ENCODE data around the gene RABGAP1L.
"Not testable (repeated sequence)": the region's sequence is repeated elsewhere in the genome, so short reads cannot be mapped to it uniquely, and the experiment has no call there.

Gene RABGAP1L

DNA sequence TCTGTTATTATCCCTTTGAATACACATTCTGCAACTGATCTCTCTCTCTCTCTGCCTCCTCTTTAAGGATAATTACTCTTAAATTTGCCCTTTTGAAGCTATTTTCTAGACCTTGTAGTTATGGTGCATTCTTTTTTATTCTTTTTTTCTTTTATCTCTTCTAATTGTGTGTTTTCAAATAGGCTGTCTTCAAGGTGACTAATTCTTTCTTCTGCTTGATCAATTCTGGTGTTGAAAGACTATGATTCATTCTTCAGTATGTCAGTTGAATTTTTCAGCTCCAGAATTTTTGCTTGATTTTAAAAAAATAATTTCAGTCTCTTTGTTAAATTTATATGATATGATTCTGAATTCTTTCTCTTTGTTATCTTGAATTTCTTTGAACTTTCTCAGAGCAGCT is 192.8 kb downstream of the RABGAP1L start:
- intact Hi-C loops (cut with DNase I): no loop called here
- DNase-seq: no peak

DNA sequence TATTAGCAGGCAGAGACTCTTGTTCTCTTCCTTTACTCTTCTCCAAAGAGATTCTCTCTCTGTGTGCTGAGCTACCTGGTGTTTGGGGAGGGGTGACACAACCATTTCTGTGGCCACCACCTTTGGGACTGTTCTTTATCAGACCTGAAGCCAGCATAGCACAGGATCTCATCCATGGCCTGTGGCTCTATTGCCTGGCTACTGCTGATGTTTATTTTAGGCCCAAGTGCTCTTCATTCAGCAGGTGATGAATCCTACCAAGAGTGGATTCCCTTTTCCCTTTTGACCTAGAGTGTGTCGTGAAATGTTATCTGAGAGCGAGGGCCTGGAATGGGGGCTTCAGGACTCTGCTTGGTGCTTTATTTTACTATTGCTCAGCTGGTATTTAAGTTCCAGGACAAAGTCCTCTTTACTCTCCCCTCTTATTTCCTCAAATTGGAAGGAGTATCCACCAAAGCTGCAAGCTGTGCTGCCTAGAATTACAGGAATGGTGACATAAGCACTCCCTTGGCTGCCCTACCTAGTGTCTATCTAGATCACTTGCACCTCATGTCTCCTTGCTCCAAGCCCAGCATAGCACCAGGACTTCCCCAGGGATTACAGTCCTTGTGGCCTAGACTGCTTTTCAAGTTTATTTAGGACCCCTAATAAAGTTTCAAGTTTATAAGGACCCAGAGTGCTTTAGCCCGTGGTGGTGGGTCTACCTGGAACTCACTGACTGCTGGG is 193.7 kb downstream of the RABGAP1L start:
- no peak for DNase-seq
- intact Hi-C loops (cut with DNase I): no loop called here

DNA sequence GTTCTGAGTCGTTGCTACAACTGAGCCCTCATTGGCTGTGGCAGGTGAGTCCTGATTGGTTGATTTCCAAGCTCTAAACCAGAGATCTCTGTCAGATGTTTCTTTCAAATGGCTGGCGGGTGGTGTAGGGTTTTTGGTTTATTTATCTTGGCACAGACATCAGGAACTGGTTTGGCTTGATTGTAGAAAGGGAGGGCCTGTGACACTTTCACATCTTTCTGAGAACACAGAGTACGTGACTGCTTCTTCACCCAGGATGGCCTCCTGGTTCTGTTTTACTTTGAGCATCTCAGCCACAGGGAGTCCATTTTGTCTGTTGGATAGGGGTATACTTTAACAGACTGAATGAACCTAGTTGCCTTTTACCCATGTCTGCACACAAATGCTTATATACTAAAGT is 199.0 kb downstream of the RABGAP1L start:
- intact Hi-C loops (cut with DNase I): no loop called here
- DNase-seq: no peak

DNA sequence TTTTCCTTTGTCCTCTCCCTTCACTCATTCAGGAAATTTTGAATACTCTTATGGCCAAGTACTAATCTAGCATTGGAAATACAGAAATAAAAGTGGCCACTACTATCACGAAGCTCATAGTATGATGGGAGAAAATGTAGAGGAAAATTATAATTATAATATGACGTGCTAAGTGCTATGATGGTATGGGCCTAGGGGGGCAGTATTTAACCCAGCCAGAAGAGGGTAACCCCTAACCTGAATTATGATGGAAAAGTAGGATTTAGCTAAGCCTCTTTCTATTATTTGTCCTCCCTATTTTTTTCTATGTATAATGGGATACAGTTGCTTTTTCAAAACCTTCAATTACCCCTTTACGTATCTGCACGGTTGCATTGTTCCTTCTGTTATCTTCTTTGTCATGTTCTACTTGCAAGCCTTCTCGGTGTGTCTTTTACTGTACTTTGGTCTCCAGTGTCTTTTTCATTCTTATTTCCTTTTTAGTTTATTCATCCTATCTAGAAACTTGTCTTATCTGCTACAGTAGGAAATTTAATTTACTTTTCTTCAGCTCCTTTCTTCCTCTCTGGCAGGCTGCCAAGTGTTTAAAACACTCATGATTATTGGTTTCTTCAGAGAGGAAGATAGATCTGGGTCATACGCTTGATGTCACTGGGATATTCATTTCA is 199.6 kb downstream of the RABGAP1L start:
- intact Hi-C loops (cut with DNase I): no loop called here
- no peak for DNase-seq

DNA sequence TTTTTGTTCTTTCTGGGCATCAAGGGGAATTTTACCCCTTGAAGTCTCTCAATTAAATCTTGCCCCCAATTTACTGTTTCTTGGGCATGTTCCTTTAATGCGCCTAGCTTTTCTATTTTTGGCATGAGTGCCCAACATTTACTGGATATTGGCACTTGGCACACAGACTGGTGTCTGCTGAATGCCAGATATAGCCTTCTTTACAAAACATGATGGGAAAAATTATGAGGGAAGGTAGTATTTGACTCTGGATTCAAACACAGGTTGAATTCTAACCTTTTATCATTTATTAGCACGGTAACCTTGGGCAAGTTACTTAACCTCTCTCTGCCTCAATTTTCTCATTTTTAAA is 200.1 kb downstream of the RABGAP1L start:
- DNase-seq: no peak
- intact Hi-C loops (cut with DNase I): no loop called here

DNA sequence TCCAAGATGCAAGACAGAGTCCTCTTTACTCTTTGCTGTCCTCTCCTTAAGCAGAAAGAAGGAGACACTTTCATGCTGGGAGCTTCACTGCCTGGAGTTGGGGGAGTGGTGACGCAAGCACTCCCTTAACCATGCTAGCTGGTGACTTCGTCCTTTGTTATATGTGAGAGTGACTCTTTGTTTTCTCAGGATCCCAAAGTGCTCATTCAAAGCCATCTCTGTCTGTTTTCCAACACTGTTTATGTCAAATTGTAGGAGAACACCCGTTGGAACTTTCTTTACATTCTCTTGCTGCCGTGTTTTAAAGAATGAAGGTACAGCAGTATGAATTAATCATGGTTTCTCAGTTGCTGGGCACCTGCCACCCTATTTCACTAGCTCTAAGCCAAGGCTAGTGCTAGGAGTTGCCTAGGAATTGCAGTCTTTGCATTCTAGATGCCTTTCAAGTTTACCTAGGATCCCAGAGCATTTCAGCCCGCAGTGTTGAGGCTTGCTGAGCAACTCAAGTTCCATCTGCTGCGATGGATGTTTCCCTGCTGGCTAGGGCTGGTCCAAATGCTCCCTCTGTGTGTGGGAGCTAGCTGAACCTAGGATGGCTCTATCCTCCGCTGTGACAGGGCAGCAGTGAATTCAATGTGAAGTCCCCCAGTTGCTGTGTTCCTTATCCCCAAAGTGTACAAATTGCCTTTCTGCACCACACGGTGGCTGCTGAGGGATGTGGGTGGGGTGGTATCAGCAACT is 205.8 kb downstream of the RABGAP1L start:
- intact Hi-C loops (cut with DNase I): no loop called here
- DNase-seq: peak in 7 of 10 donors; percentile 25 to 88 (median 45)

DNA sequence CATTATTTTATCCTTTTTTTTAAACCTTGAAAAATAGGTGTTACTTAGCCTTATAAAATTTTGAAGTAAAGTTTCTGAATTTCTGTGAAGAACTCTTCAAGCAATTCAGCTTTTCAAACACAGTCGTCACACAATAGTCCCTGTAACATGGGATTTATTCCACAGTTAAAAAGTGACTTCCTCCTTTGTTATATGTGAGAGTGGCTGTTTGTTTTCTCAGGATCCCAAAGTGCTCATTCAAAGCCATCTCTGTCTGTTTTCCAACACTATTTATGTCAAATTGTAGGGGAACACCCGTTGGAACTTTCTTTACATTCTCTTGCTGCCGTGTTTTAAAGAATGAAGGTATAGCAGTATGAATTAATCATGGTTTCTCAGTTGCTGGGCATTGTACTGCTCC is 207.6 kb downstream of the RABGAP1L start:
- intact Hi-C loops (cut with DNase I): no loop called here
- no peak for DNase-seq

DNA sequence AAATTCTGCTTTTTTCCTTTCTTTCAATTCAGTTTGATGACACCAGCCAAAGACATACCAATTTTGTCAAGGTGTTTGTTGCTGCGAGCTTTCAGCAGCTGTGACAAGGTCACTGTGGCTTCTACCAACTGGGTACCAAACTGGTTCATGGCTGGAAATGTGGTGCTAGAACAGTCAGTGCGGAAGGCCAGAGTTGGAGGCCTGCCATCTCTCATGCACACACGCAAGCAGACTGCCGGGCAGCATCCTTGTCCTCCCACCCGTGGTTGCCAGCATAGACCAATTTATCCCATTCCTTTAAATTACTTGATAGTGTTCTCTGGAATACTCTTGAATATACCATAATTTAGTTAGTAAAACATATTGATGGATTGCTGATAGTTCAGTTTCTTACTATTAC is 208.6 kb downstream of the RABGAP1L start:
- DNase-seq: peak in 6 of 10 donors; percentile 11 to 81 (median 32)
- intact Hi-C loops (cut with DNase I): no loop called here

DNA sequence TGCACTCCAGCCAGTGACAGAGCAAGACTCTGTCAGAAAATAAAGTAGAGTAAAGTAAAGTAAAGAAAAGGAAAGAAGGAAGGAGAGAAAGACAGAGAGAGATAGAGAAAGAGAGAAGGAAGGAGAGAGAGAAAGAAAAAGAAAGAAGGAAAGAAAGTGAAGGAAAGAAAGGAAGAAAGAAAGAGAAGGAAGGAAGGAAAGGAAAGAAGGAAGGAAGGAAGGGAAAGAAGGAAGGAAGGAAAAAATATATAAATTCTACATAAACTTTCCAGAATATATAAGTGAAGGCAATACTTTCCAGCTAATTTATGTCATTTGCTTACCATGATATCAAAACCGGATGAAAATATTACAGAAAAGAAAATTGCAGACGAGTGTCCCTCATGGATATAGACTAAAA is 216.7 kb downstream of the RABGAP1L start:
- intact Hi-C loops (cut with DNase I): no loop called here
- DNase-seq: no peak

DNA sequence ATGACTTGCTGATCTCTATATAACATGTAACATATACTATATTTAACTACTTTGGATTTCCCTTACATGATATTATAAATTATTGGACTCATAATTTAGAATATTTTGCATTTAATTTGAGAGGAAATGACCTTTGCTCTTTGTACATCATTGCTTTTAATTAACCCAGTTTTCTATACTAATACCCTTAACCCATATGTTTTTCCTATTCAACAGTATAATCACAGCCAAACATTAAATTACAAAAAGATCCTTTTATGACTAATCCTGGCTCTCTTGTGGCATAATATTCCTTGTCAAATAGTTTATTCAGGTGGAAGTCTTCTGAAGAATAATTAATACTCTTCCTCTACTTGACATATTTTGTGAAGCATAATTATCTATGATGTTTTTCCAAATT is 232.4 kb downstream of the RABGAP1L start:
- no peak for DNase-seq
- intact Hi-C loops (cut with DNase I): no loop called here

DNA sequence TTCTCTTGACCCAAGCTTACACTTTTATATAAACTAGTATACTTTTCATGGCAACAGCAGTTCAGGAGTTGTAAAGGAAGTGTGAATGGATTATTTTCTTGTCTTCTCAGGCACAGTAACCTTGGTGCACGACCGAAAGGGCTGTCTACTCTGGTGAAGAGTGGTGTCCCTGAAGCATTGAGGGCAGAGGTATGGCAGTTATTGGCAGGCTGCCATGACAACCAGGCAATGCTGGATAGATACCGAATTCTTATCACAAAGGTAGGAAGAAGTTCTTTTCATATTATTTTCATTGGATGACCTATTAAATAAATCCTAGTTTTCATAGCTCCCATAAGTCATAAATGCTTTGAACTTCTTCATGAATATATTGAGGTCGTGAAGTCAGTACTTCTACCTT is 234.6 kb downstream of the RABGAP1L start:
- DNase-seq: no peak
- intact Hi-C loops (cut with DNase I): no loop called here

DNA sequence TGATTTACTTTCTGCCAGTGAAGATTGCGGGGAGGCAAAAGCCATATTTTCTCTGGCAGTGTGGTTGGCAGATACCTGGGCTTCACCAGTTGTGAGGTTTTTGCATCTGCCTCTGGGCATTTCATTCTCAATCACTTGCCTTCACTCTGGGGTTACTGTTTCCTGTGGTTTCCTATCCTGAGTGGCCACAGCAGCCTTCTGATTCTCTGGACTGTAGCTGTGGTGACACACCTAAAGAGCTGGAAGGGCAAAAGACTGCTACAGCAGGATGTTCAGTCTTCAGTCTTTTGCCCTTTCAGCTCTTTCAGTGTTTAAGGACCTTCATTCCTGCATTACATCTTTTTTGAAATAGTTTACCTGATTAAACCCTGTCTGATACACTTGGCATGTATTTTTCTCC is 237.9 kb downstream of the RABGAP1L start:
- no peak for DNase-seq
- intact Hi-C loops (cut with DNase I): no loop called here

DNA sequence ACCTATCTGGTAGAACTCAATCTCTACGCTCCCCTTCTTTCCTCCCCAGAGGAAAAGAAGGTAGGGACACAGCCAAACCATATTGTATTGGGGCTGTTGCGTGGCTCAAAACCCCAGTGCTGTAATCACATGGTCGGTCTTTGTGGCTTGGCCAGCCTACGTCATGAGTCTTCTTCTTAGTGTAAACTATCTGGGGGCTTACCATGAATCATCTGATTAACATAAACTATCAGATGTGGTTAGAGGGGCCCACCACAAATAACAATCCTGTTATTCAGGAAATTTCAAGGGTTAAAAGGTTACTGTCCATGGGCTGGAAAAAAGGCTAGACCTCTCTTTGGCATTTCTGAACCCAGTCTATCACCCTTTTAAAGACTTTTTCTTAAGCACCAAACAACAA is 238.9 kb downstream of the RABGAP1L start:
- no peak for DNase-seq
- intact Hi-C loops (cut with DNase I): no loop called here

DNA sequence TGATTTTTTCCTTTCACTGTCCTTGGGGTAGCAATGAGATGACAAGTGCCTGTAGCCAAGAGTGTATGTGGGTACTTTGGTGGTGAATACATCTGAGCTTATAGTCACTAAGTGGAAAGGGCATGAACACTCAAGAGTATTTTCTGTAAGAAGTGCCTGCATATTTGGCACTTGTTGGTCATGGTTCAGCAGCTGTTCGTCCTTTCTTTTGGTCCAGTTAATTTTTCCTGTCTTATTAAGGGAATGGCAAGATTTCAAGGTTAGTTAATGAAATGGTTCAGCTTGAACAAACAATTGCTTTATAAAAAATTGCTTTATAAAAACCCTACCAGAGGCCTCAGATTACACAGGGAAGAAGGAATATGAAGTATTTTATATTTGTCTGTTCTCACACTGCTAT is 239.9 kb downstream of the RABGAP1L start:
- intact Hi-C loops (cut with DNase I): no loop called here
- DNase-seq: no peak

DNA sequence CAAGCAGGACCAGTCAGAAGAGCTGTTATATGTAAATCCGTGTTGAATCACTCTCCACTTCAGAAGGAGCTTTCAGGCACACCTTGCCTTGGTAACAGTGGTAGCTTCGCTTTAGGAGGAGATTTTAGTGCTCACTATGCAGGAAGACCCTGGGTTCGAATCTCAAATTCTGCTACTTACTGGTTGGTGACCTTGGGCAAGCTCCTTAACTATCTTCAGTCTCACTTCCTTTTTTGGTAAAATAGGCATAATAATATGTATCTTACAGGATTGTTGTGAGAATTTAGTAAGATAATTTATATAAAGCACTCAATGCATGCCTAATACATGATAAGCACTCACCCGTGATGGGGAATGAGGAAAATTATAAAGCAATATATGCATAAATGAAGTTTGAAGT is 241.8 kb downstream of the RABGAP1L start:
- DNase-seq: no peak
- intact Hi-C loops (cut with DNase I): no loop called here

DNA sequence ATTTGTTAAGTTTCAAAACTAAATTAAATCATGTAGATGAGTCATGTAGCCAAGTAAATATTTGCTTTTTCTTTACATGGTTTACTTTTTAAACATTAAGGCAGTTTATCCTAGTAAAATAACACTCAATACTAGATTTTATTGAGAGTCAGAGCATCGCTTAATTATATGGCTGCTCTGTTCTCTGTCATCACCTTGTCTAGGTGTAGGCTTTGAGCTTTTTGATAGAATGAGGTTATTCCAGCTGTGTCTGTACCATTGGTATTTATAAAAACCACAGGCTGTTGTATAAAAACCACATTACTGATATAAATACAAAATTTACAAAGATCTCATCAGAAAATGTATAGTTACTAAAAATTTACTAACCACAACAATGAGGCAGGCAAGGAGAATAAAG is 245.9 kb downstream of the RABGAP1L start:
- no peak for DNase-seq
- intact Hi-C loops (cut with DNase I): no loop called here

DNA sequence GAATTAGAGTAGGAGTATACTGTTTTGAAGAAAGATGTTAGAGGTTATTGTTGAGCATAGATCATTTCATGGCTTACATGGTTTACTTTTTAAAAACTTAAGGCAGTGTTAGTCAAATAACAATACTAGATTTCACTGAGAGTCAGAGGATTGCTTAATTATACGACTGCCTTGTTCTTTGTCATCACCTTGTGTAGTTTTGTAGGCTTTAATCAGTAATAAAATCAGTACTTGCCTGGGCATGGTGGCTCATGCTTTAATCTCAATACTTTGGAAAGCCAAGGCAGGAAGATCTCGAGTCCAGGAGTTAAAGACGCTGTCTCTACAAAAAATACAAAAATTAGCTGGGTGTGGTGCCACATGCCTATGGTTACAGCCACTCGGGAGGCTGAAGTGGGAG is 247.1 kb downstream of the RABGAP1L start:
- DNase-seq: no peak
- intact Hi-C loops (cut with DNase I): no loop called here

DNA sequence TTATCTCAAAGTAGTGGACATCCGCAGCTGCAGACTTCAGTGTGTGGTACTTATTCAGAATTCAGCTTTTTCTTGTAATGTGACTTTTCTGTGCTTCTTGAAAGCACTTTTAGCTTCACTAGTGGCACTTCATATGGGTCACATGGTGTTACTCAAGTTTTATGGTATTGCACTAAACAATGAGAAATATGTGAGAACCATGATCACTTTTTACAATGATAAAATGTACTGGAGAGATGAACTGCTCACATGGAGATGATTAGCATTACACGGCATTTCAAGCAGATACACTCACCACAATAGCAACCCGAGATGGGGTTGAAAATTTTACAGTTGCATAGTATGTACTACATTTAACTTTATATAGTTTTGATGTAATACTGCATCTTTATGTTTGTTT is 248.3 kb downstream of the RABGAP1L start:
- no peak for DNase-seq
- intact Hi-C loops (cut with DNase I): no loop called here

DNA sequence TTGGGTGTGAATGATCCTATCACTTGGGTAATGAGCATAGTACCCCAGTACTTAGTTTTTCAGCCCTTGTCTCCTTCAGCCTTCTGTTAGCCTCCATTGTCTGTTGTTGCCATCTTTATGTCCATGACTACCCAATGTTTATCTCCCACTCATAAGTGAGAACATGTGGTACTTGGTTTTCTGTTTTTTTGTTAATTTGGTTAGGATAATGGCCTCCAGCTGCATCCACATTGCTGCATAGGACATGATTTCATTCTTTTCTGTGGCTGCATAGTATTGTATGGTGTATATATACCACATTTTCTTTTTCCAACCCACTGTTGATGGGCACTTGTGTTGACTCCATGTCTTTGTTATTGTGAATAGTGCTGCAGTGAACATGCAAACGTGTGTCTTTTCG is 248.8 kb downstream of the RABGAP1L start:
- intact Hi-C loops (cut with DNase I): no loop called here
- DNase-seq: no peak

DNA sequence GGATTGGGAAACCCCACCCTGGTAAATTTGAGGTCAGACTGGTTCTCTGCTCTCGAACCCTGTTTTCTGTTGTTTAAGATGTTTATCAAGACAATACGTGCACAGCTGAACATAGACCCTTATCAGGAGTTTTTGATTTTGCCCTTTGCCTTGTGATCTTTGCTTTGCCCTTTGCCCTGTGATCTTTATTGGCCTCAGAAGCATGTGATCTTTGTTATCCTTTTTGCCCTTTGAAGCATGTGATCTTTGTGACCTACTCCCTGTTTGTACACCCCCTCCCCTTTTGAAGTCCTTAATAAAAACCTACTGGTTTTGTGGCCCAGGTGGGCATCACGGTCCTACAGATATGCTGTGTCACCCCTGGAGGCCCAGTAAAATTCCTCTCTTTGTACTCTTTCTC is 250.5 kb downstream of the RABGAP1L start:
- DNase-seq; intact Hi-C loops (cut with DNase I): not testable (repeated sequence)

DNA sequence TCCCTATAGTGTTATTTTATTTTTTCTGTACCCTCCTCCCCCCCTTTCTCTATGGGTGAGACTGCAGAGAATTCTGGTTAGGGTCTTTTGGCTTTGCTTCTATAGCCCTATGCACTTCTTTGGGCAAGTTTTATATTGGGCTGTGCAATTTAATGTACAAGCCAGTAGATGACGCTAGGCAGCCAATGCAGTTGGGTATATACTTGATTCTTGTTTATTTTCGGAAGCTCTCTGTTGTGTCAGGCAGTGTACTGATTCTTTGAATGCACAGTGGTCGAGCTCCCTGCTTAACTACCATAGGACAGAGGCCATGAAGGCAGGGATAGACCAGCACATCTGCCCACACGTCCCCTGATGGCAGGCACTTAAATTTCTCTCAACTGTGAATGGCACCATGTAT is 254.3 kb downstream of the RABGAP1L start:
- intact Hi-C loops (cut with DNase I): no loop called here
- no peak for DNase-seq

DNA sequence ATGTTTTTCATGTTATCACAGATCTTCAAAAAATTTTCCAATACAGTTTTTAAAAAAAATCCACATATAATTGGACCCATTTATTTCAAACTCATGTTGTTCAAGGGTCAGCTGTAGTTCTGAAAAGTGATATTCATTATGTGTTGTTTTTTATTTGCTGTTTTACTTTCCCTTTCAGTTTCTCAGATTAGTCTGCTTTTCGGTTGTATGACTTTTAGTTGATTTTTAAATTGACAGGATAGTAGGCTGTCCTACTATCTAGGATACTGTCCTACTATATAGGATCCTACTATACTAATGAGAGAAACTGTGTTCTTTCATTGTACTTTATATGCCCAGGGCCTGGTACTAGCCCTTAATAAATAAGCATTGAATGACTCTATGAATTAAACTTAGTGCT is 254.9 kb downstream of the RABGAP1L start:
- no peak for DNase-seq
- intact Hi-C loops (cut with DNase I): no loop called here
